K562 (cell line): Measurements from ENCODE around the gene CSTB. TPM values are rescaled to one million over a fixed set of nuclear protein-coding genes. Genes with fewer than 3 reads are reported as not detected.
A peak's percentile ranks its signal among the peaks of the same experiment; 100 is the strongest.

ENCODE experiments used
- ELF1 ChIP-seq: fragments of 200-800 bp; sonication (Bioruptor generic); IDR thresholded peaks from 2 replicates; pipeline ENCODE4 v1.6.1; 2016; ENCODE audit warnings: missing genetic modification characterization, missing compliant biosample characterization
- ESRRA ChIP-seq: fragments of 450-650 bp; IDR thresholded peaks from 2 replicates; pipeline ENCODE4 v1.6.1; 2014; ENCODE audit warnings: low read depth, mild to moderate bottlenecking, moderate library complexity, borderline replicate concordance
- GABPB2 ChIP-seq: fragments of 250-450 bp; sonication (Bioruptor Pico); conservative IDR thresholded peaks from 2 replicates; pipeline ENCODE4 v1.5.1; 2021; ENCODE audit warnings: mild to moderate bottlenecking
- KAT2B ChIP-seq: IDR thresholded peaks from one replicate; pipeline ENCODE4 v1.6.1; 2012; ENCODE audit warnings: low read depth, mild to moderate bottlenecking, control low read depth, inconsistent platforms, low read length, moderate library complexity
- KDM1A ChIP-seq, 2 experiments: fragments of 450-650 bp; IDR thresholded peaks; 2 replicates each; pipeline ENCODE4 v1.6.1; 2016; ENCODE audit warnings: mild to moderate bottlenecking in 2 of 2
- NBN ChIP-seq: fragments of 450-650 bp; IDR thresholded peaks from 2 replicates; pipeline ENCODE4 v1.6.1; 2016; ENCODE audit warnings: low read depth, mild to moderate bottlenecking
- NONO ChIP-seq, 2 experiments: fragments of 200-400 bp in 1 of 2; fragments of 450-650 bp in 1 of 2; formaldehyde crosslinking in 1 of 2; IDR thresholded peaks; 2 replicates each; pipeline ENCODE4 v1.6.1; 2017; ENCODE audit warnings: low read depth in 2 of 2, mild to moderate bottlenecking in 2 of 2, moderate library complexity in 2 of 2, low read length in 1 of 2
- PHB ChIP-seq: fragments of 250-450 bp; sonication (Bioruptor Pico); IDR thresholded peaks from 2 replicates; pipeline ENCODE4 v1.5.0; 2021
- RB1 ChIP-seq: fragments of 450-650 bp; IDR thresholded peaks from 2 replicates; pipeline ENCODE4 v1.6.1; 2017; ENCODE audit warnings: low read depth, mild to moderate bottlenecking
- RBM22 ChIP-seq: fragments of 200-400 bp; formaldehyde crosslinking; IDR thresholded peaks from 2 replicates; pipeline ENCODE4 v1.6.1; 2018; ENCODE audit warnings: low read length, low read depth; ENCODE audit not compliant: poor library complexity, severe bottlenecking
- SMAD1 ChIP-seq: fragments of 150-350 bp; IDR thresholded peaks from 2 replicates; pipeline ENCODE4 v1.6.1; 2014; ENCODE audit warnings: low read length, low read depth; ENCODE audit not compliant: partially characterized antibody
- SMARCA4 ChIP-seq: fragments of 450-650 bp; IDR thresholded peaks from 2 replicates; pipeline ENCODE4 v1.6.1; 2016
- TBL1XR1 ChIP-seq, 2 experiments: IDR thresholded peaks; 2 replicates each; pipeline ENCODE4 v1.6.1; 2012; ENCODE audit warnings: improper control_type of control experiment in 2 of 2, low read length in 2 of 2, mild to moderate bottlenecking in 1 of 2
- ZNF184 ChIP-seq: sonication (generic); formaldehyde crosslinking; IDR thresholded peaks from 2 replicates; pipeline ENCODE4 v1.5.0; 2020; ENCODE audit warnings: missing genetic modification reagents
- ZNF274 ChIP-seq: IDR thresholded peaks from 2 replicates; pipeline ENCODE4 v1.6.1; 2011; ENCODE audit warnings: low read depth, mild to moderate bottlenecking, low read length, moderate library complexity, borderline replicate concordance
- polyA plus RNA-seq, 8 experiments: library from polyadenylated mRNA; depleted of rRNA in 4 of 8; stranded (reverse) in 5 of 8; unstranded in 3 of 8; fragments of >200 nt; fragmentation: Nextera tagmentation in 2 of 8; fragmentation: Illumina TruSeq in 1 of 8; extraction: Ambion mirVana in 2 of 8; extraction: Trizol in 1 of 8; gene quantifications; 2 replicates each; pipeline versions ENCODE4 v1.2.1 to v1.2.3, GENCODE V29; 2011 to 2014; ENCODE audit warnings: inconsistent platforms in 1 of 8, missing spikeins in 1 of 8
- total RNA-seq, 7 experiments: library from RNA; depleted of rRNA in 6 of 7; stranded (reverse); fragments of >200 nt in 6 of 7; fragmentation: Illumina TruSeq in 2 of 7; extraction: Trizol in 2 of 7; gene quantifications; 2 replicates each; pipeline versions ENCODE4 v1.2.1 to v1.2.3, GENCODE V29; 2011 to 2021; ENCODE audit warnings: low replicate concordance in 1 of 7
- TF ChIP-seq, protein P1 (sequence below): fragments of 250-450 bp; sonication (Bioruptor Pico); IDR thresholded peaks from 2 replicates; pipeline ENCODE4 v1.9.0; 2021; ENCODE audit warnings: mild to moderate bottlenecking, inconsistent platforms
- TF ChIP-seq, protein P2 (sequence below), 3 experiments: fragments of 200-800 bp in 1 of 3; fragments of 250-450 bp in 1 of 3; fragments of 450-650 bp in 1 of 3; sonication (Bioruptor Pico) in 1 of 3; sonication (Bioruptor generic) in 1 of 3; formaldehyde crosslinking in 1 of 3; IDR thresholded peaks; 2 replicates each; pipeline versions ENCODE4 v1.6.1 to v1.8.0; 2016 to 2022; ENCODE audit warnings: mild to moderate bottlenecking in 2 of 3, missing genetic modification characterization in 2 of 3, missing compliant biosample characterization in 1 of 3, moderate library complexity in 1 of 3
- TF ChIP-seq, protein P3 (sequence below): sonication (generic); formaldehyde crosslinking; IDR thresholded peaks from 2 replicates; pipeline ENCODE4 v1.8.1; 2023; ENCODE audit warnings: mild to moderate bottlenecking, missing genetic modification reagents
- TF ChIP-seq, protein P4 (sequence below): sonication (generic); formaldehyde crosslinking; IDR thresholded peaks from 2 replicates; pipeline ENCODE4 v1.9.0; 2022; ENCODE audit warnings: mild to moderate bottlenecking, missing genetic modification reagents

CSTB gene
- total and polyA plus RNA-seq, 9 of the 15 experiments (the other 6 are each of a cell fraction or from before 2014, with no cell fraction given) = 12.4 to 65.0 (median 31.7) TPM

DNA sequence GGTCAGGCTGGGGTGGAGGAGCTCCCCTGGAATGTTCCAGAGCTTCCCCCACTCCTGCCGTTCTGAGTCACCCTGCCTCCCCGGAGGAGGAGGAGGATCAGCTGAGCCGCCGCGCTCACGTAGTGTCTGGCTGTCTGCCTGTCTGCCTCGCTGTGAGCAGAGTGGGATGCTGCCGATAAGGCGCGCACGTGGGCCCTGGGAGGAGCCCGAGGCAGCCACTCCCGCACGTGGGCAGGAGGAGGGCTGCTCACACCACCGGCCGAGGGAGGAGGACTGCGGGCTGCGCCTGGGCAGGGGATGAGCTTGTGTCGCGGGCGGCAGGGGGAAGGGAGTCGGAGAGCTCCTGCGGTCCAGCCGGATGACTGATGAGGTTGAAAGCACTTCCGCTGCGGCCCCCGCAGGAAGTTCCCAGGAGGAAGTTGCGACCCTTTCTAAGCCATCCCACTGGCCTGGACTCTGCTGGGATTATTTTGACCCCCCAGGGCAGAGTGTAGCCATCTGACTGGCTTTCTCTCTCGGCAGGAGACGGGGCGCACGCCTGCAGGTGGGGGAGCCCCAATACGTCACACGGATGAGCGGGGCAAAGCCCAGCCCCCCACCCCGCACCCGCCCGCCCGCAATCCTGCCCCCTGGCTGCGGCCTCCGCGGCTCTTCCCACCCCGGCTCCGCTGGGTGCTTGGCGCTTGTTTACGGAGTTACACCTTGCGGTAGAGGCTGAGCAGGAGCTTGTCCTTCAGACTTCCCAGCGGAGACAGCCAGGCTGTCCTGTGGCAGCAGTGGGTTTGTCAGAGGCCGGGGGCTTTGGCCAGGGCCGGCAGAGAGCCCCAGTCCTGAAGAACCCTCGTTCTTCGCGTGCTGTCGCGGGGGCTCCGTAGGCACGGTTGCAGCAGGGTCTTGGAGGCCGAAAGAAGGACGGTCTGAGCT, 47.4 kb downstream of the CSTB start (continued):
- TF ChIP-seq, protein P1, sequence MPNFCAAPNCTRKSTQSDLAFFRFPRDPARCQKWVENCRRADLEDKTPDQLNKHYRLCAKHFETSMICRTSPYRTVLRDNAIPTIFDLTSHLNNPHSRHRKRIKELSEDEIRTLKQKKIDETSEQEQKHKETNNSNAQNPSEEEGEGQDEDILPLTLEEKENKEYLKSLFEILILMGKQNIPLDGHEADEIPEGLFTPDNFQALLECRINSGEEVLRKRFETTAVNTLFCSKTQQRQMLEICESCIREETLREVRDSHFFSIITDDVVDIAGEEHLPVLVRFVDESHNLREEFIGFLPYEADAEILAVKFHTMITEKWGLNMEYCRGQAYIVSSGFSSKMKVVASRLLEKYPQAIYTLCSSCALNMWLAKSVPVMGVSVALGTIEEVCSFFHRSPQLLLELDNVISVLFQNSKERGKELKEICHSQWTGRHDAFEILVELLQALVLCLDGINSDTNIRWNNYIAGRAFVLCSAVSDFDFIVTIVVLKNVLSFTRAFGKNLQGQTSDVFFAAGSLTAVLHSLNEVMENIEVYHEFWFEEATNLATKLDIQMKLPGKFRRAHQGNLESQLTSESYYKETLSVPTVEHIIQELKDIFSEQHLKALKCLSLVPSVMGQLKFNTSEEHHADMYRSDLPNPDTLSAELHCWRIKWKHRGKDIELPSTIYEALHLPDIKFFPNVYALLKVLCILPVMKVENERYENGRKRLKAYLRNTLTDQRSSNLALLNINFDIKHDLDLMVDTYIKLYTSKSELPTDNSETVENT (CRISPR knock-in tag) = peak; percentile 65; the same call in 1 of the 2 replicates
- TF ChIP-seq NBN (peak; percentile 98), KDM1A (IDR thresholded peaks at IDR 0.05) (peak; percentile 71 to 92), ZNF184 (CRISPR knock-in tag) (no peak), ESRRA (peak; percentile 84), TBL1XR1 (IDR thresholded peaks at IDR 0.05; ENCODE audit: low read length in 2 of 2) (peak; percentile 79 to 98), RBM22 (peak; percentile 80), SMARCA4 (peak; percentile 91), PHB (no peak), NONO (IDR thresholded peaks at IDR 0.05; ENCODE audit: low read depth in 2 of 2, low read length in 1 of 2) (peak in 1 of 2 experiments; percentile 96; a peak in 2 of 4 replicates), ZNF274 (peak; percentile 55; the same call in 1 of the 2 replicates), RB1 (peak; percentile 87), SMAD1 (peak; percentile 83), KAT2B (peak; percentile 57), GABPB2 (CRISPR knock-in tag) (no peak), ELF1 (peak; percentile 57; the same call in 1 of the 2 replicates)
- TF ChIP-seq, protein P2, sequence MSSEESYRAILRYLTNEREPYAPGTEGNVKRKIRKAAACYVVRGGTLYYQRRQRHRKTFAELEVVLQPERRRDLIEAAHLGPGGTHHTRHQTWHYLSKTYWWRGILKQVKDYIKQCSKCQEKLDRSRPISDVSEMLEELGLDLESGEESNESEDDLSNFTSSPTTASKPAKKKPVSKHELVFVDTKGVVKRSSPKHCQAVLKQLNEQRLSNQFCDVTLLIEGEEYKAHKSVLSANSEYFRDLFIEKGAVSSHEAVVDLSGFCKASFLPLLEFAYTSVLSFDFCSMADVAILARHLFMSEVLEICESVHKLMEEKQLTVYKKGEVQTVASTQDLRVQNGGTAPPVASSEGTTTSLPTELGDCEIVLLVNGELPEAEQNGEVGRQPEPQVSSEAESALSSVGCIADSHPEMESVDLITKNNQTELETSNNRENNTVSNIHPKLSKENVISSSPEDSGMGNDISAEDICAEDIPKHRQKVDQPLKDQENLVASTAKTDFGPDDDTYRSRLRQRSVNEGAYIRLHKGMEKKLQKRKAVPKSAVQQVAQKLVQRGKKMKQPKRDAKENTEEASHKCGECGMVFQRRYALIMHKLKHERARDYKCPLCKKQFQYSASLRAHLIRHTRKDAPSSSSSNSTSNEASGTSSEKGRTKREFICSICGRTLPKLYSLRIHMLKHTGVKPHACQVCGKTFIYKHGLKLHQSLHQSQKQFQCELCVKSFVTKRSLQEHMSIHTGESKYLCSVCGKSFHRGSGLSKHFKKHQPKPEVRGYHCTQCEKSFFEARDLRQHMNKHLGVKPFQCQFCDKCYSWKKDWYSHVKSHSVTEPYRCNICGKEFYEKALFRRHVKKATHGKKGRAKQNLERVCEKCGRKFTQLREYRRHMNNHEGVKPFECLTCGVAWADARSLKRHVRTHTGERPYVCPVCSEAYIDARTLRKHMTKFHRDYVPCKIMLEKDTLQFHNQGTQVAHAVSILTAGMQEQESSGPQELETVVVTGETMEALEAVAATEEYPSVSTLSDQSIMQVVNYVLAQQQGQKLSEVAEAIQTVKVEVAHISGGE (CRISPR knock-in tag; IDR thresholded peaks at IDR 0.05) = peak in 2 of 3 experiments; percentile 93 to 98; a peak in 5 of 6 replicates
- TF ChIP-seq, protein P3, sequence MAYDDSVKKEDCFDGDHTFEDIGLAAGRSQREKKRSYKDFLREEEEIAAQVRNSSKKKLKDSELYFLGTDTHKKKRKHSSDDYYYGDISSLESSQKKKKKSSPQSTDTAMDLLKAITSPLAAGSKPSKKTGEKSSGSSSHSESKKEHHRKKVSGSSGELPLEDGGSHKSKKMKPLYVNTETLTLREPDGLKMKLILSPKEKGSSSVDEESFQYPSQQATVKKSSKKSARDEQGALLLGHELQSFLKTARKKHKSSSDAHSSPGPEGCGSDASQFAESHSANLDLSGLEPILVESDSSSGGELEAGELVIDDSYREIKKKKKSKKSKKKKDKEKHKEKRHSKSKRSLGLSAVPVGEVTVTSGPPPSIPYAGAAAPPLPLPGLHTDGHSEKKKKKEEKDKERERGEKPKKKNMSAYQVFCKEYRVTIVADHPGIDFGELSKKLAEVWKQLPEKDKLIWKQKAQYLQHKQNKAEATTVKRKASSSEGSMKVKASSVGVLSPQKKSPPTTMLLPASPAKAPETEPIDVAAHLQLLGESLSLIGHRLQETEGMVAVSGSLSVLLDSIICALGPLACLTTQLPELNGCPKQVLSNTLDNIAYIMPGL = peak; percentile 75; the same call in 1 of the 2 replicates
- TF ChIP-seq, protein P4, sequence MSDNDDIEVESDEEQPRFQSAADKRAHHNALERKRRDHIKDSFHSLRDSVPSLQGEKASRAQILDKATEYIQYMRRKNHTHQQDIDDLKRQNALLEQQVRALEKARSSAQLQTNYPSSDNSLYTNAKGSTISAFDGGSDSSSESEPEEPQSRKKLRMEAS = peak; percentile 100
